H1 (cell line): ENCODE results near the gene TNIK. TPM values are rescaled to one million over a fixed set of nuclear protein-coding genes. Genes with fewer than 3 reads are reported as not detected.

Experiments
- BRCA1 ChIP-seq: IDR thresholded peaks from 2 replicates; pipeline ENCODE4 v1.6.1; 2012; ENCODE audit warnings: low read depth, low read length, improper control_type of control experiment
- CHD1 ChIP-seq: IDR thresholded peaks from 2 replicates; pipeline ENCODE4 v1.6.1; 2012; ENCODE audit warnings: low read depth, low read length, improper control_type of control experiment
- CHD7 ChIP-seq: fragments of 300-600 bp; sonication (generic); IDR thresholded peaks from 2 replicates; pipeline ENCODE4 v1.7.1; 2012; ENCODE audit warnings: low read length, moderate library complexity, mild to moderate bottlenecking, inconsistent platforms; ENCODE audit not compliant: insufficient replicate concordance
- CTBP2 ChIP-seq: IDR thresholded peaks from 2 replicates; pipeline ENCODE4 v1.7.0; 2011; ENCODE audit warnings: borderline replicate concordance, mild to moderate bottlenecking, moderate library complexity, mixed read lengths, low read length; ENCODE audit not compliant: insufficient read depth, insufficient read length
- KDM1A ChIP-seq: fragments of 200-600, 300-600 bp; sonication (generic); IDR thresholded peaks from 2 replicates; pipeline ENCODE4 v1.7.1; 2016; ENCODE audit warnings: mild to moderate bottlenecking, low read length, borderline replicate concordance
- MAFK ChIP-seq: IDR thresholded peaks from 2 replicates; pipeline ENCODE4 v1.6.1; 2012; ENCODE audit warnings: low read depth, mild to moderate bottlenecking, improper control_type of control experiment, low read length
- NANOG ChIP-seq: IDR thresholded peaks from 2 replicates; pipeline ENCODE4 v1.6.1; 2011; ENCODE audit warnings: low read length, low read depth, mild to moderate bottlenecking, inconsistent platforms; ENCODE audit not compliant: insufficient read depth, poor library complexity, severe bottlenecking
- POLR2A ChIP-seq, 2 experiments: IDR thresholded peaks; 1 replicate in 1 of 2; 2 replicates in 1 of 2; pipeline ENCODE4 v1.6.1; 2011; ENCODE audit warnings: low read depth in 2 of 2, low read length in 2 of 2, mild to moderate bottlenecking in 2 of 2; ENCODE audit errors: control extremely low read depth in 1 of 2
- POU5F1 ChIP-seq: IDR thresholded peaks from 2 replicates; pipeline ENCODE4 v1.6.1; 2011; ENCODE audit warnings: low read depth, mild to moderate bottlenecking, low read length, moderate library complexity
- SP1 ChIP-seq: IDR thresholded peaks from 2 replicates; pipeline ENCODE4 v1.6.1; 2011; ENCODE audit warnings: low read depth, low read length
- USF2 ChIP-seq: IDR thresholded peaks from 2 replicates; pipeline ENCODE4 v1.6.1; 2011; ENCODE audit warnings: low read length, improper control_type of control experiment
- ZNF274 ChIP-seq: IDR thresholded peaks from 2 replicates; pipeline ENCODE4 v1.7.0; 2012; ENCODE audit warnings: low read length, borderline replicate concordance; ENCODE audit errors: extremely low read depth
- polyA plus RNA-seq, 7 experiments: library from polyadenylated mRNA; depleted of rRNA in 3 of 7; stranded (reverse) in 5 of 7; unstranded in 2 of 7; fragments of >200 nt in 5 of 7; fragments of 200-250 nt in 2 of 7; gene quantifications; 1 replicate in 5 of 7; 2 replicates in 1 of 7; 4 replicates in 1 of 7; pipeline versions ENCODE4 v1.2.1 to v1.2.3, GENCODE V29; 2011 to 2013; ENCODE audit warnings: missing spikeins in 2 of 7, mixed read lengths in 2 of 7
- total RNA-seq: library from RNA; stranded (reverse); fragmentation: NEBNext Ultra II Directional; extraction: Animal tissue kit (Norgen Biotek cat#: 25700); gene quantifications from 2 replicates; pipeline ENCODE4 v1.2.1, GENCODE V29; 2021

Gene TNIK
- total and polyA plus RNA-seq, 2 of the 8 experiments (the other 6 are each of a cell fraction or from before 2014, with no cell fraction given): 7.4 to 42.0 TPM

GRCh38 chr3:171225165-171225564 lies 235.0 kb downstream of the TNIK start (continued):
- TF ChIP-seq CHD7 (no peak), POU5F1 (no peak), KDM1A (no peak), USF2 (no peak), MAFK (no peak), CHD1 (no peak), POLR2A (IDR thresholded peaks at IDR 0.05; ENCODE audit: control extremely low read depth in 1 of 2, low read depth in 2 of 2, low read length in 2 of 2) (no peak), BRCA1 (no peak), ZNF274 (no peak), CTBP2 (no peak), NANOG (no peak), SP1 (no peak)
